CD8-positive, alpha-beta memory T cell (primary cell): ENCODE data around the gene CRPPA. TPM values are rescaled to one million over a fixed set of nuclear protein-coding genes. Genes with fewer than 3 reads are reported as not detected.
"Not testable (repeated sequence)": the region's sequence is repeated elsewhere in the genome, so short reads cannot be mapped to it uniquely, and the experiment has no call there.

ENCODE experiments used
- CTCF ChIA-PET: fragments of 350-600 bp; sonication (Branson Sonifier 250); formaldehyde crosslinking; loops from one replicate; lab custom pipeline; 2021; ENCODE audit warnings: antibody characterized with exemption; lab: Charles Lee
- POLR2A ChIA-PET: fragments of 350-600 bp; sonication (Branson Sonifier 250); formaldehyde crosslinking; loops from one replicate; lab custom pipeline; 2021; ENCODE audit warnings: antibody characterized with exemption; lab: Charles Lee
- DNase-seq, 5 donors: peaks; one replicate each; pipeline versions ENCODE4 v3.0.0 to v3.0.0-alpha.2; 2020 to 2022; ENCODE audit warnings: mixed read lengths in 1 of 5
- H3K27ac ChIP-seq: one replicate; pipeline ENCODE4 v1.7.0; 2013; ENCODE audit warnings: low read depth, mild to moderate bottlenecking, low read length, moderate library complexity
- H3K27me3 ChIP-seq: 2 replicates; pipeline ENCODE4 v1.7.0; 2013; ENCODE audit warnings: low read length, mild to moderate bottlenecking; ENCODE audit not compliant: insufficient read depth, poor library complexity, severe bottlenecking
- H3K36me3 ChIP-seq: 2 replicates; pipeline ENCODE4 v1.7.0; 2013; ENCODE audit warnings: mild to moderate bottlenecking, low read length, moderate library complexity; ENCODE audit not compliant: insufficient read depth
- H3K4me1 ChIP-seq: 2 replicates; pipeline ENCODE4 v1.7.0; 2013; ENCODE audit warnings: mild to moderate bottlenecking, low read length, moderate library complexity; ENCODE audit not compliant: insufficient read depth
- H3K4me3 ChIP-seq: 2 replicates; pipeline ENCODE4 v1.7.0; 2013; ENCODE audit warnings: mild to moderate bottlenecking, low read length
- H3K9me3 ChIP-seq: 2 replicates; pipeline ENCODE4 v1.7.0; 2013; ENCODE audit warnings: mild to moderate bottlenecking, low read length
- H3K27ac Mint-ChIP-seq, 8 donors: one replicate each; pipeline ENCODE4 v1.8.0; 2020 to 2021; ENCODE audit warnings: mixed read lengths in 8 of 8, mild to moderate bottlenecking in 6 of 8, inconsistent platforms in 3 of 8, moderate library complexity in 3 of 8
- H3K27me3 Mint-ChIP-seq, 2 donors: one replicate each; pipeline ENCODE4 v1.8.0; 2020 to 2021; ENCODE audit warnings: mixed read lengths in 2 of 2, mild to moderate bottlenecking in 1 of 2, moderate library complexity in 1 of 2
- H3K36me3 Mint-ChIP-seq, 3 donors: one replicate each; pipeline ENCODE4 v1.8.0; 2020 to 2021; ENCODE audit warnings: mixed read lengths in 3 of 3, inconsistent platforms in 1 of 3, mild to moderate bottlenecking in 1 of 3
- H3K4me1 Mint-ChIP-seq, 3 donors: one replicate each; pipeline ENCODE4 v1.8.0; 2020 to 2021; ENCODE audit warnings: mixed read lengths in 3 of 3, inconsistent platforms in 1 of 3, mild to moderate bottlenecking in 1 of 3
- H3K4me3 Mint-ChIP-seq, 7 donors: one replicate each; pipeline ENCODE4 v1.8.0; 2020 to 2021; ENCODE audit warnings: mixed read lengths in 7 of 7, mild to moderate bottlenecking in 6 of 7, moderate library complexity in 4 of 7, inconsistent platforms in 2 of 7
- H3K9me3 Mint-ChIP-seq, 5 donors: one replicate each; pipeline ENCODE4 v1.8.0; 2020 to 2022; ENCODE audit warnings: mixed read lengths in 5 of 5, mild to moderate bottlenecking in 3 of 5, moderate library complexity in 2 of 5, inconsistent platforms in 1 of 5
- polyA plus RNA-seq: library from polyadenylated mRNA; unstranded; fragments of 300-500 nt; fragmentation: Illumina TruSeq; gene quantifications from one replicate; pipeline ENCODE4 v1.2.3, GENCODE V29; 2021
- total RNA-seq, 2 experiments: library from RNA; stranded (reverse); gene quantifications; one replicate each; pipeline ENCODE4 v1.2.3, GENCODE V29; 2021

Gene CRPPA
- total and polyA plus RNA-seq, 3 experiments from 2014 or later = 0.32 to 1.8 (median 1.6) TPM

DNA sequence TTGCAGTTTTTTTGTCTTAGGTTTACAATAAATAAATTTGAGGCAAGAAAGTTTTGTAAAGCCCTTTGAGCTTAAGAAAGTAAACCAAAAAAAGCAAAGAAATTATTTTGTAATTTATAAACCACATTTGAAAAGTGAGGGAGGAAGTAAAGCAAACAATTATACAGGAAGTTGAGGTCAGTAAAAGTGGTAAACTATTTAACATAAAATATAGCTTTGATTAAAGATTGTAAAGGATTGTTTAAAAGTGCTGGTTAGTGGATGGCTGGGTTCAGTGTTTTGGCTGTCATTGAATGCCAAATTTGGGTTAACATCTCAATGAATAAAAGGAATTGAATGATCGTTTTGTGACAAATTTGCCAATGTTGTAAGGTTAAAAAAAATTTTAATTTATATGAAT lies 34.3 kb upstream of the CRPPA start:
- Mint-ChIP-seq H3K27ac (peak overlapping the region in 1 of 8 donors; percentile 47), H3K36me3 (peaks cover 0 to 5% (median 0%) of the 10 kb centered on the region in 3 donors), H3K4me1 (peaks cover 13 to 30% (median 19%) of the 10 kb centered on the region in 3 donors), H3K27me3 (no peaks in the 10 kb centered on the region), H3K9me3 (no peaks in the 10 kb centered on the region), H3K4me3 (peak overlapping the region in 5 of 7 donors; percentile 9 to 75 (median 16))
- H3K9me3 ChIP-seq = no peaks in the 10 kb centered on the region
- DNase-seq = no peak
- H3K27ac ChIP-seq = no peak overlapping the region
- H3K4me3 ChIP-seq = no peak overlapping the region
- H3K27me3 ChIP-seq = no peaks in the 10 kb centered on the region
- CTCF ChIA-PET = interaction anchor here (1.5 kb wide), 1 partner anchor 9 kb away, joined by 4 read pairs; no protein-coding TSS in a partner anchor
- H3K4me1 ChIP-seq = no peaks in the 10 kb centered on the region
- POLR2A ChIA-PET = no interaction called here
- no peaks in the 10 kb centered on the region for H3K36me3 ChIP-seq

DNA sequence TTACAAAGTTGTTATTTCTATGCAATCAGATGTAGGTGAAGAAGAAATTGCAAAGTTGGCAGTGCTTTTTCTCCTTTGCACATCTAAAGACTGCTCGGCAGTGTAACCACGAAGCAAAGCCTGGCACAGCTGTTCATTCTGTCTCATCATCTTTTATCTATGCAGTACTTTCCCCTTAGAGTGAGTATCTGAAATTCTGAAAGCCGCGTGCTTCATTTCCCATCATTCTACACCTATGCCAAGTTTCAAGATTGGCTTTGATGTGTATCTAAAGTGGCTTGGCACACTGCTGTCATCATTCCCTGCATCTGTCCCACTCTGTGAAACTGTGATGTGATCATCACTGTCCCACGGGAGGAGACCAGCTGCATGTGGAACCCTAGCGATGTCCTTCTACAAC lies 29.0 kb upstream of the CRPPA start:
- CTCF ChIA-PET = interaction anchor here (1.0 kb wide), 1 partner anchor 30 kb away, joined by 3 read pairs; no protein-coding TSS in a partner anchor
- no peaks in the 10 kb centered on the region for H3K4me1 ChIP-seq
- H3K9me3 Mint-ChIP-seq = no peaks in the 10 kb centered on the region
- peaks cover 0 to 3% (median 0%) of the 10 kb centered on the region in 3 donors for H3K36me3 Mint-ChIP-seq
- H3K36me3 ChIP-seq = no peaks in the 10 kb centered on the region
- H3K27ac Mint-ChIP-seq = no peak overlapping the region
- POLR2A ChIA-PET = interaction anchor here (0.6 kb wide), 1 partner anchor 261 kb away, joined by 3 read pairs; no protein-coding TSS in a partner anchor
- no peak for DNase-seq
- H3K4me1 Mint-ChIP-seq = peaks cover 3 to 10% (median 7%) of the 10 kb centered on the region in 3 donors
- H3K4me3 ChIP-seq = no peak overlapping the region
- H3K27me3 Mint-ChIP-seq = no peaks in the 10 kb centered on the region
- no peaks in the 10 kb centered on the region for H3K27me3 ChIP-seq
- H3K27ac ChIP-seq = no peak overlapping the region
- no peak overlapping the region for H3K4me3 Mint-ChIP-seq
- no peaks in the 10 kb centered on the region for H3K9me3 ChIP-seq

DNA sequence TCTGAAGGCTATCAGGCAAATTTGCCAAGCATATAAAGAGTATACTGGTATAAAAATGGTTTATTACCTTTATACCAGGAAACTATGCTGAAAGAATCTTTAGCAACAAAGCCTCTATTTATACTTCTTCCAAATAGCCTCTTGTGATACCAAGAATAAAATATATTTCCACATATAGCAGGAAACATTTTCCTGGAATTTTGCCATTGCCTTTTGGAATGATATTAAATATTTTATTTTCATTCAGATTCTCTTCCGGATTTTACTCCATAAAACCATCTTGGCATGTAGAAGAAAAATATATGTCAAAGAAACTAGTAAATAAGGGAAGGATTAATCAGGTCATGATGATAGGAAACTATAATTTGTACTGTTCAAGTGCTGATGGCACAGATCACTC lies 26.5 kb upstream of the CRPPA start:
- no peak overlapping the region for H3K4me3 ChIP-seq
- Mint-ChIP-seq H3K4me3 (no peak overlapping the region), H3K36me3 (peaks cover 0 to 3% (median 0%) of the 10 kb centered on the region in 3 donors), H3K9me3 (no peaks in the 10 kb centered on the region), H3K27ac (no peak overlapping the region), H3K27me3 (peaks cover 0 to 3% of the 10 kb centered on the region in 2 donors), H3K4me1 (peaks cover 0 to 6% (median 0%) of the 10 kb centered on the region in 3 donors)
- no peaks in the 10 kb centered on the region for H3K27me3 ChIP-seq
- H3K9me3 ChIP-seq = no peaks in the 10 kb centered on the region
- no peak for DNase-seq
- CTCF ChIA-PET = no interaction called here
- H3K36me3 ChIP-seq = no peaks in the 10 kb centered on the region
- no peak overlapping the region for H3K27ac ChIP-seq
- POLR2A ChIA-PET = no interaction called here
- no peaks in the 10 kb centered on the region for H3K4me1 ChIP-seq

DNA sequence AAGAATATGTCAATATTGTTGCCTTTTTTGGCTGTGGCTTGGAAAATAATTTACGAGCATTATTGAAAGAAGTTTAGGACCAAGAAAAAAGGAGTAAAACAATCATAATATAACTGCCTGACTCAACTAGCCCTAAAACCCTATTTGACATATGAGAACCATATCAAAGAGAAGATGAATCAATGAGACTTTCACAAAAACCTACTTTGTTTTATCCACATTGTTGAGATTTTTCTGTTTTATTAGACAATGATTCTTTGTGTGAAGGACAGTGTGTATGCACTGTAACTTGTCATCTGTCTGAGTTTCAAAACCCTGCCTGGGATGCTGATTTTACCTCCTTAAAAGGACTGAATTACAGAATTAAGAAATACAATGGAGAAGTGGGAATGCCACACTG lies 25.2 kb upstream of the CRPPA start:
- Mint-ChIP-seq H3K4me1 (peaks cover 0 to 6% (median 0%) of the 10 kb centered on the region in 3 donors), H3K27me3 (peaks cover 0 to 3% of the 10 kb centered on the region in 2 donors), H3K9me3 (no peaks in the 10 kb centered on the region), H3K4me3 (no peak overlapping the region), H3K27ac (no peak overlapping the region), H3K36me3 (peaks cover 0 to 3% (median 0%) of the 10 kb centered on the region in 3 donors)
- no peak overlapping the region for H3K27ac ChIP-seq
- ChIA-PET CTCF (no interaction called here), POLR2A (no interaction called here)
- H3K9me3 ChIP-seq = no peaks in the 10 kb centered on the region
- no peaks in the 10 kb centered on the region for H3K36me3 ChIP-seq
- no peaks in the 10 kb centered on the region for H3K4me1 ChIP-seq
- no peaks in the 10 kb centered on the region for H3K27me3 ChIP-seq
- no peak for DNase-seq
- H3K4me3 ChIP-seq = no peak overlapping the region

DNA sequence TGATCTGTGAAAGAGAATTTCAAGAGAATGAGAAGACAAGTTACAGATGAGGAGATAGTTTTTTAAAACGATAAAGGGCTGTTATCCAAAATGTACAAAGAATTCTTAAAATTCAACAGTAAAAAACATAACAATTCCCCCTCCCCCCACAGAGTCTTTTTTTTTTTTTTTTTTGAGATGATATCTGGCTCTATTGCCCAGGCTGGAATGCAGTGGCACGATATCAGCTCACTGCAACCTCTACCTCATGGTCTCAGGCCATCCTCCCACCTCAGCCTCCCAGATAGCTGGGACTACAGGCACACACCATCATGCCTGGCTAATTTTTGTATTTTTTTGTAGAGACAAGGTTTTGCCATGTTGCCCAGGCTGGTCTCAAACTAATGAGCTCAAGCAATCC lies 22.5 kb upstream of the CRPPA start:
- H3K36me3 ChIP-seq, H3K27me3 Mint-ChIP-seq, H3K4me3 ChIP-seq, H3K36me3 Mint-ChIP-seq, H3K27me3 ChIP-seq, H3K4me3 Mint-ChIP-seq, H3K9me3 Mint-ChIP-seq, H3K4me1 Mint-ChIP-seq, DNase-seq, H3K9me3 ChIP-seq, H3K27ac Mint-ChIP-seq, H3K27ac ChIP-seq, H3K4me1 ChIP-seq, POLR2A ChIA-PET: not testable (repeated sequence)
- CTCF ChIA-PET = interaction anchor here (1.2 kb wide), 1 partner anchor 11 kb away, joined by 3 read pairs; no protein-coding TSS in a partner anchor

DNA sequence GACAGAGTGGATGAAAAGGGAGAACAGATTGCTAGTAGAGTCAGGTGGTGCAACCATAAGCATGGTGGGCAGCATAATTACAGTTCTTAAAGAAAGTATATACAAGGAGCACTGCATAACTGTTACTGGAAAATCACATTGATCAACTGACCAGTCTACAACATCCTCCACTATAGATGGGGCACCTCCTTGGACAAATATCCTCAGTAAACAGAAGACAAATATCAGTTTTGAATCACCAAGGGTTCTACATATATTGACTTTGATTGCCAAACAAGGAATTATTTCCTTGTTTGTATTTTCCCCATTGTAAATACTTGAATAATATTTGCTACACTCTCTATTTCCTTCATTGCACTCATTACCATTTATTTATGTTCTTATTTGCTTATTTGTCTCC lies 17.6 kb upstream of the CRPPA start:
- ChIA-PET CTCF (no interaction called here), POLR2A (no interaction called here)
- peaks cover 0 to under 1% (median 0%) of the 10 kb centered on the region in 3 donors for H3K4me1 Mint-ChIP-seq
- no peaks in the 10 kb centered on the region for H3K9me3 Mint-ChIP-seq
- no peaks in the 10 kb centered on the region for H3K36me3 ChIP-seq
- no peak for DNase-seq
- H3K36me3 Mint-ChIP-seq = no peaks in the 10 kb centered on the region
- H3K4me3 Mint-ChIP-seq = no peak overlapping the region
- H3K27ac ChIP-seq = no peak overlapping the region
- H3K27ac Mint-ChIP-seq = no peak overlapping the region
- no peaks in the 10 kb centered on the region for H3K4me1 ChIP-seq
- no peaks in the 10 kb centered on the region for H3K9me3 ChIP-seq
- H3K27me3 Mint-ChIP-seq = peaks cover 0 to 9% of the 10 kb centered on the region in 2 donors
- no peaks in the 10 kb centered on the region for H3K27me3 ChIP-seq
- H3K4me3 ChIP-seq = no peak overlapping the region

DNA sequence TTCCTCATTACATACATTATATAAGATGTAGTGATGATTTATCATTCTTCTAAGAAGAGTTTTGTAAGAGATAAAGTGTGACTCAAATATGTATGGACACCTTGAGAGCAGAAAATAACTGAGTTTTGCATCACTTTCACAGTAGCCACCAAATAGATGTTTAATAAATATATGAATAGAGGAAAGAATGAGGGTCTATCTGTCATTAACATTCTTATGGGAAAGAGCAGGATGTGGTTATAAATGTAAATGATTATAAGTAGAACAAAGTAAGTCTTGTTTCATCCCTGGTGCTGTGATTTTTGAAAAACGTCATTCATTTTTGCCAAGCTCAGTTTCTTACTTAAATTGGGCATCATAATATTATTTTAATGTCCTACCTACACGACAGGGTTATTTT lies 15.0 kb upstream of the CRPPA start:
- peaks cover 0 to 8% (median 7%) of the 10 kb centered on the region in 3 donors for H3K4me1 Mint-ChIP-seq
- Histone ChIP-seq H3K9me3 (no peaks in the 10 kb centered on the region), H3K36me3 (no peaks in the 10 kb centered on the region), H3K27ac (no peak overlapping the region), H3K27me3 (no peaks in the 10 kb centered on the region), H3K4me1 (no peaks in the 10 kb centered on the region), H3K4me3 (no peak overlapping the region)
- no peak overlapping the region for H3K27ac Mint-ChIP-seq
- CTCF ChIA-PET = interaction anchor here (0.5 to 7.1 kb wide), 4 partner anchors 14 to 129 kb away, joined by 3 to 62 read pairs (median 5); partner anchors contain the start of gene CRPPA
- peaks cover 0 to 6% of the 10 kb centered on the region in 2 donors for H3K27me3 Mint-ChIP-seq
- no peaks in the 10 kb centered on the region for H3K36me3 Mint-ChIP-seq
- no peaks in the 10 kb centered on the region for H3K9me3 Mint-ChIP-seq
- no peak for DNase-seq
- no peak overlapping the region for H3K4me3 Mint-ChIP-seq
- POLR2A ChIA-PET = no interaction called here

DNA sequence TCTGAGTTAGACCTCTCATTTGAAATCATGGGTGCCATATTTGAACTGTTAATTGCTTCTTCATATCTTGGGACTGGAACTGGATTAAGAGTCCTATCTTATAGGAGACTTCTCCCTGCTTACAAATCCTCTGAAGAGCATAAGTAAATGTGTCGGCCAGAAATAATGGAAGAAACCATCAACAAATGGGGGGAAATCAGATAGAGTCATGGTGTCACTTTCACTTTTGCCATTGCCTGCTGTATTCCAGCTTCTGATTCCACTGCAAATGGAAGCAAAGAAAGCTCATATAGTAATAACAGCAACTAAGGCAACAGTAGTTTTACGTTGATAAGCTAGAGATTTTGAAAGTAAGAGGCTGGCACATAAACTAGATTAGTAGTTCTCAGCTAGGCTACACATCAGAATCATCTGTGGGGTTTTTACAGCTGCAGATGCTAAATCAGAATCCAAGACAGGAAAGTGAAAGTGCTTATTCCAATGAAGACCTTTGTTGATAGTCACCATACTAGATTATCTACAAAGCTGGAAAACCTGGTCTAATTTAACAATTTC lies 12.3 kb upstream of the CRPPA start:
- H3K9me3 Mint-ChIP-seq = no peaks in the 10 kb centered on the region
- no peaks in the 10 kb centered on the region for H3K36me3 Mint-ChIP-seq
- Histone ChIP-seq H3K36me3 (no peaks in the 10 kb centered on the region), H3K9me3 (no peaks in the 10 kb centered on the region), H3K4me3 (no peak overlapping the region), H3K27me3 (no peaks in the 10 kb centered on the region), H3K4me1 (no peaks in the 10 kb centered on the region), H3K27ac (no peak overlapping the region)
- H3K27ac Mint-ChIP-seq = no peak overlapping the region
- DNase-seq = no peak
- POLR2A ChIA-PET = no interaction called here
- H3K27me3 Mint-ChIP-seq = peaks cover 0 to under 1% of the 10 kb centered on the region in 2 donors
- CTCF ChIA-PET = interaction anchor here (0.7 to 7.1 kb wide), 4 partner anchors 12 to 132 kb away, joined by 3 to 62 read pairs (median 23); partner anchors contain the start of gene CRPPA
- no peak overlapping the region for H3K4me3 Mint-ChIP-seq
- H3K4me1 Mint-ChIP-seq = peaks cover 0 to 8% (median 7%) of the 10 kb centered on the region in 3 donors
